ENCODE results near the gene NT5C3B. TPM values are rescaled to one million over a fixed set of nuclear protein-coding genes. Genes with fewer than 3 reads are reported as not detected.
"Not testable (repeated sequence)": the region's sequence is repeated elsewhere in the genome, so short reads cannot be mapped to it uniquely, and the experiment has no call there.

NT5C3B gene
- total and polyA plus RNA-seq, 4 donors: 15.3 to 32.0 (median 26.9) TPM

GRCh38 chr17:41851382-41851781 lies 15.3 kb upstream of the NT5C3B start:
- not testable (repeated sequence) for H3K27me3 ChIP-seq (ENCODE audit: control insufficient read depth in 4 of 4, insufficient read depth in 4 of 4, low read length in 3 of 4); H3K9me3 ChIP-seq (ENCODE audit: control insufficient read depth in 4 of 4, low read length in 3 of 4); DNase-seq (ENCODE audit: low spot score); H3K9ac ChIP-seq (ENCODE audit: low read depth in 1 of 2, low read length in 2 of 2); H3K27ac ChIP-seq (ENCODE audit: low read depth in 1 of 2, low read length in 2 of 2); H3K4me1 ChIP-seq (ENCODE audit: control insufficient read depth in 4 of 4, insufficient read depth in 4 of 4, low read length in 3 of 4); H3K4me3 ChIP-seq (ENCODE audit: low read depth in 1 of 3, low read length in 3 of 3)
- WGBS: 96% methylated on average over 14 of the region's 14 CpGs
- H3K36me3 ChIP-seq (ENCODE audit: control insufficient read depth in 4 of 4, insufficient read depth in 3 of 4, low read depth in 1 of 4, low read length in 3 of 4): peaks cover 6 to 17% (median 13%) of the 10 kb centered on the region in 4 donors

GRCh38 chr17:41849251-41849990 lies 13.4 kb upstream of the NT5C3B start:
- DNase-seq (ENCODE audit: low spot score): no peak
- Histone ChIP-seq H3K27ac (ENCODE audit: low read depth in 1 of 2, low read length in 2 of 2) (no peak overlapping the region), H3K36me3 (ENCODE audit: control insufficient read depth in 4 of 4, insufficient read depth in 3 of 4, low read depth in 1 of 4, low read length in 3 of 4) (peaks cover 6 to 13% (median 10%) of the 10 kb centered on the region in 4 donors), H3K4me3 (ENCODE audit: low read depth in 1 of 3, low read length in 3 of 3) (no peak overlapping the region), H3K27me3 (ENCODE audit: control insufficient read depth in 4 of 4, insufficient read depth in 4 of 4, low read length in 3 of 4) (no peaks in the 10 kb centered on the region), H3K9me3 (ENCODE audit: control insufficient read depth in 4 of 4, low read length in 3 of 4) (no peaks in the 10 kb centered on the region), H3K9ac (ENCODE audit: low read depth in 1 of 2, low read length in 2 of 2) (no peak overlapping the region), H3K4me1 (ENCODE audit: control insufficient read depth in 4 of 4, insufficient read depth in 4 of 4, low read length in 3 of 4) (peaks cover 0 to 1% (median 0%) of the 10 kb centered on the region in 4 donors)
- WGBS: 85% methylated on average over 4 of the region's 4 CpGs
- no peak for TF ChIP-seq FOXA1 (IDR thresholded peaks at IDR 0.05)
- TF ChIP-seq NR2F2 (IDR thresholded peaks at IDR 0.05): no peak
- no peak for TF ChIP-seq YY1 (IDR thresholded peaks at IDR 0.05)
- no peak for TF ChIP-seq RXRA (IDR thresholded peaks at IDR 0.05)
- TF ChIP-seq MAX (IDR thresholded peaks at IDR 0.05): no peak
- TF ChIP-seq REST (IDR thresholded peaks at IDR 0.05): no peak
- TF ChIP-seq HNF4A (conservative IDR thresholded peaks at IDR 0.05): no peak
- TF ChIP-seq RAD21 (IDR thresholded peaks at IDR 0.05): no peak

- DNase-seq (ENCODE audit: low spot score): no peak
- no peak for TF ChIP-seq TAF1 (conservative IDR thresholded peaks at IDR 0.05)
- no peak for TF ChIP-seq EGR1 (IDR thresholded peaks at IDR 0.05; ENCODE audit: low read depth in 2 of 2)
- no peak for TF ChIP-seq SP1 (IDR thresholded peaks at IDR 0.05)
- no peak for TF ChIP-seq CTCF (IDR thresholded peaks at IDR 0.05; ENCODE audit: low read depth, low read length, missing input control)
- no peak for TF ChIP-seq NR2F2 (IDR thresholded peaks at IDR 0.05)
- no peak for TF ChIP-seq HNF4G (IDR thresholded peaks at IDR 0.05)
- TF ChIP-seq REST (IDR thresholded peaks at IDR 0.05): no peak
- Histone ChIP-seq H3K4me1 (ENCODE audit: control insufficient read depth in 4 of 4, insufficient read depth in 4 of 4, low read length in 3 of 4) (peaks cover 0 to 1% (median 0%) of the 10 kb centered on the region in 4 donors), H3K9me3 (ENCODE audit: control insufficient read depth in 4 of 4, low read length in 3 of 4) (no peaks in the 10 kb centered on the region), H3K27me3 (ENCODE audit: control insufficient read depth in 4 of 4, insufficient read depth in 4 of 4, low read length in 3 of 4) (no peaks in the 10 kb centered on the region), H3K36me3 (ENCODE audit: control insufficient read depth in 4 of 4, insufficient read depth in 3 of 4, low read depth in 1 of 4, low read length in 3 of 4) (peaks cover 3 to 9% (median 6%) of the 10 kb centered on the region in 4 donors), H3K9ac (ENCODE audit: low read depth in 1 of 2, low read length in 2 of 2) (no peak overlapping the region), H3K4me3 (ENCODE audit: low read depth in 1 of 3, low read length in 3 of 3) (no peak overlapping the region), H3K27ac (ENCODE audit: low read depth in 1 of 2, low read length in 2 of 2) (no peak overlapping the region)
- WGBS: 86% methylated on average over 4 of the region's 4 CpGs
Measured at GRCh38 chr17:41848788-41849187, 12.8 kb upstream of the NT5C3B start.

All from liver (tissue), 9 donors.